GM18498 (cell line): Measurements from ENCODE around the gene ZNRF1.

ENCODE experiments used
- ATAC-seq: cut with Tn5 transposase; IDR thresholded peaks from one replicate; pipeline ENCODE4 v1.9.1; 2021; ENCODE audit warnings: mild to moderate bottlenecking, moderate library complexity; ENCODE audit not compliant: unreplicated experiment

ZNRF1 gene

GRCh38 chr16:75095204-75095621 is 96.4 kb downstream of the ZNRF1 start:
- no peak for ATAC-seq

- no peak for ATAC-seq
Measured at GRCh38 chr16:75096656-75097055, 97.8 kb downstream of the ZNRF1 start.

- no peak for ATAC-seq
Measured at GRCh38 chr16:75097191-75097761, 98.5 kb downstream of the ZNRF1 start.

GRCh38 chr16:75097941-75098901 is 99.4 kb downstream of the ZNRF1 start:
- no peak for ATAC-seq

GRCh38 chr16:75099075-75099667 is 100.3 kb downstream of the ZNRF1 start:
- ATAC-seq, result no peak

- ATAC-seq, result peak; percentile 49
Measured at GRCh38 chr16:75099738-75100602, 101.1 kb downstream of the ZNRF1 start.

- no peak for ATAC-seq
Measured at GRCh38 chr16:75100603-75100990, 101.8 kb downstream of the ZNRF1 start.

- ATAC-seq, result no peak
Measured at GRCh38 chr16:75101635-75102034, 102.8 kb downstream of the ZNRF1 start.

- ATAC-seq, result no peak
Measured at GRCh38 chr16:75102595-75102994, 103.8 kb downstream of the ZNRF1 start.

GRCh38 chr16:75103994-75104393 is 105.2 kb downstream of the ZNRF1 start:
- ATAC-seq, result no peak

- ATAC-seq, result no peak
Measured at GRCh38 chr16:75104836-75105235, 106.0 kb downstream of the ZNRF1 start.

- no peak for ATAC-seq
Measured at GRCh38 chr16:75105306-75106061, 106.7 kb downstream of the ZNRF1 start.

- no peak for ATAC-seq
Measured at GRCh38 chr16:75106351-75107274, 107.8 kb downstream of the ZNRF1 start.

GRCh38 chr16:75107505-75107904 is 108.7 kb downstream of the ZNRF1 start:
- ATAC-seq, result no peak

- ATAC-seq, result peak; percentile 34
Measured at GRCh38 chr16:75108792-75109731, 110.2 kb downstream of the ZNRF1 start.

- ATAC-seq, result no peak
Measured at GRCh38 chr16:75109732-75110243, 111.0 kb downstream of the ZNRF1 start.

- ATAC-seq, result peak; percentile 71
Measured at GRCh38 chr16:75110637-75111513, 112.1 kb downstream of the ZNRF1 start.
